Activated CD4-positive, alpha-beta T cell treated with anti-CD3 and anti-CD28 coated beads for 1 hour (primary cell): ENCODE data around the gene OPCML.

Experiments
- DNase-seq: peaks from one replicate; pipeline ENCODE4 v3.0.0-alpha.2; 2020

The OPCML gene

GRCh38 chr11:133536198-133536597 is 3.9 kb upstream of the OPCML start:
- no peak for DNase-seq

- DNase-seq, result no peak
These were observed 904 bp upstream of the OPCML start for GRCh38 chr11:133533205-133533604.

- no peak for DNase-seq
These were observed 843 bp downstream of the OPCML start for GRCh38 chr11:133531458-133531857.

GRCh38 chr11:133530501-133530835 is 1.8 kb downstream of the OPCML start:
- DNase-seq, result no peak

- DNase-seq, result no peak
These were observed 2.3 kb downstream of the OPCML start for GRCh38 chr11:133529807-133530500.

GRCh38 chr11:133526790-133527189 is 5.5 kb downstream of the OPCML start:
- DNase-seq, result no peak

GRCh38 chr11:133525976-133526375 is 6.3 kb downstream of the OPCML start:
- no peak for DNase-seq

GRCh38 chr11:133524488-133524887 is 7.8 kb downstream of the OPCML start:
- no peak for DNase-seq

- no peak for DNase-seq
These were observed 10.0 kb downstream of the OPCML start for GRCh38 chr11:133522344-133522743.

GRCh38 chr11:133521502-133521901 is 10.8 kb downstream of the OPCML start:
- DNase-seq, result no peak

- DNase-seq, result no peak
These were observed 11.6 kb downstream of the OPCML start for GRCh38 chr11:133520707-133521106.

GRCh38 chr11:133519560-133519959 is 12.7 kb downstream of the OPCML start:
- DNase-seq, result no peak

GRCh38 chr11:133518702-133519264 is 13.5 kb downstream of the OPCML start:
- DNase-seq, result no peak

- DNase-seq, result no peak
These were observed 15.5 kb downstream of the OPCML start for GRCh38 chr11:133516845-133517244.

GRCh38 chr11:133515107-133515506 is 17.2 kb downstream of the OPCML start:
- DNase-seq, result no peak

GRCh38 chr11:133509924-133510697 is 22.2 kb downstream of the OPCML start:
- no peak for DNase-seq

GRCh38 chr11:133508468-133508867 is 23.8 kb downstream of the OPCML start:
- no peak for DNase-seq

GRCh38 chr11:133507185-133507584 is 25.1 kb downstream of the OPCML start:
- DNase-seq, result no peak

GRCh38 chr11:133506551-133507094 is 25.7 kb downstream of the OPCML start:
- no peak for DNase-seq

- DNase-seq, result no peak
These were observed 26.3 kb downstream of the OPCML start for GRCh38 chr11:133506023-133506422.

GRCh38 chr11:133504906-133505305 is 27.4 kb downstream of the OPCML start:
- no peak for DNase-seq

- DNase-seq, result no peak
These were observed 28.5 kb downstream of the OPCML start for GRCh38 chr11:133503776-133504175.

- DNase-seq, result no peak
These were observed 29.1 kb downstream of the OPCML start for GRCh38 chr11:133503236-133503635.
